GM19240 (cell line): Measurements from ENCODE around the gene OR2K2.
"Not testable (repeated sequence)": the region's sequence is repeated elsewhere in the genome, so short reads cannot be mapped to it uniquely, and the experiment has no call there.

Experiments used
- DNase-seq: peaks from one replicate; pipeline ENCODE4 v3.0.0; 2011; ENCODE audit warnings: low spot score; ENCODE audit not compliant: insufficient read length

OR2K2 gene

GRCh38 chr9:111298111-111298510 lies 31.9 kb downstream of the OR2K2 start:
- no peak for DNase-seq

- DNase-seq, result no peak
Observed at GRCh38 chr9:111297066-111297824, 32.8 kb downstream of the OR2K2 start.

GRCh38 chr9:111294691-111295451 lies 35.2 kb downstream of the OR2K2 start:
- DNase-seq, result no peak

- no peak for DNase-seq
Observed at GRCh38 chr9:111287127-111287526, 42.9 kb downstream of the OR2K2 start.

DNA sequence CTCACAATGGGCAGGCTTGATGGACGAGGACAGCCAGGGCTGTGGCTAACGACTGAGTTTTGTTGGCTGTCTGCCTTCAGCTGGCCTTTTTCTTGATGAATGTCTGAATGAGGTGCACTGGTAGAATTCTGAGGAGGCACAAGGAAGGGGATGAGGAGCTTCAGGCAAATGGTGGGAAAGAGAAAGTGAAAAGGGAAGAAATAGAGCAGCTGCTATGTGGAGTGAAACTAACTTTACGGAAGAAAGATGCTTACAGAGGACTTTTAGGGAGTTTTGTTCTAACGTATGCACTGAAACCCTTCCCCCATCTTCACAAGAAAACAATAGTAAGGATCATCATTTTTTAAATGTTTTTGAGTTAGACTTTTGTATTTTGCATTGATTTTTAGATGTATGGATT lies 45.3 kb downstream of the OR2K2 start:
- no peak for DNase-seq

- no peak for DNase-seq
Observed at GRCh38 chr9:111282845-111283244, 47.2 kb downstream of the OR2K2 start.

DNA sequence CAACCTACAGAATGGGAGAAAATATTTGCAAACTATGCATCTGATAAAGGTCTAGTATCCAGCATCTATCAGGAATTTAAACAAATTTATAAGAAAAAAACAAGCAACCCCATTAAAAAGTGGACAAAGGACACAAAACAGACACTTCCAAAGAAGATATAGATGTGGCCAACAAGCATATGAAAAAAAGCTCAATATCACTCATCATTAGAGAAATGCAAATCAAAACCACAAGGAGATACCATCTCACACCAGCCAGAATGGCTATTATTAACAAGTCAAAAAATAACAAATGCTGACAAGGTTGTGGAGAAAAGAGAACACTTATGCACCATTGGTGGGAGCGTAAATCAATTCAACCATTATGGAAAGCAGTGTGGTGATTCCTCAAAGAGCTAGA lies 49.2 kb downstream of the OR2K2 start:
- not testable (repeated sequence) for DNase-seq
